SU-DHL-6 (cell line): Measurements from ENCODE around the gene NDUFB7.

Experiments used
- H2AFZ ChIP-seq: fragments of 200-600 bp; sonication (generic); 2 replicates; pipeline ENCODE4 v1.6.1; 2014; ENCODE audit warnings: low read depth, mild to moderate bottlenecking, moderate library complexity, mixed read lengths, antibody characterized with exemption, low read length; ENCODE audit not compliant: severe bottlenecking
- H3F3A ChIP-seq: fragments of 200-600 bp; shearing (Covaris generic); 2 replicates; pipeline ENCODE4 v1.6.0; 2016; ENCODE audit warnings: antibody characterized with exemption, mild to moderate bottlenecking; ENCODE audit not compliant: insufficient read depth
- H3K27ac ChIP-seq: fragments of 200-600 bp; sonication (generic); 2 replicates; pipeline ENCODE4 v1.5.1; 2016; ENCODE audit warnings: low read depth, mild to moderate bottlenecking, low read length, moderate library complexity, mixed read lengths
- H3K27me3 ChIP-seq: fragments of 200-600 bp; sonication (generic), shearing (Covaris generic); 2 replicates; pipeline ENCODE4 v1.6.0; 2014; ENCODE audit warnings: mild to moderate bottlenecking, low read length
- H3K36me3 ChIP-seq: fragments of 200-600 bp; sonication (generic); 2 replicates; pipeline ENCODE4 v1.6.1; 2014; ENCODE audit warnings: mild to moderate bottlenecking, low read length, mixed read lengths
- H3K4me2 ChIP-seq: fragments of 300-600, 200-600 bp; shearing (Covaris generic), sonication (generic); 2 replicates; pipeline ENCODE4 v1.6.0; 2014; ENCODE audit warnings: low read length, low read depth, mild to moderate bottlenecking; ENCODE audit not compliant: poor library complexity, severe bottlenecking
- H3K4me3 ChIP-seq: fragments of 200-600 bp; sonication (generic); 2 replicates; pipeline ENCODE4 v1.5.1; 2014; ENCODE audit warnings: antibody characterized with exemption, low read length, mild to moderate bottlenecking, mixed read lengths; ENCODE audit not compliant: insufficient read depth, poor library complexity, severe bottlenecking
- H3K79me2 ChIP-seq: fragments of 200-600 bp; sonication (generic); 2 replicates; pipeline ENCODE4 v1.6.1; 2014; ENCODE audit warnings: mild to moderate bottlenecking, low read length, moderate library complexity; ENCODE audit not compliant: insufficient read depth
- H3K9ac ChIP-seq: fragments of 200-600 bp; sonication (generic); 2 replicates; pipeline ENCODE4 v1.7.0; 2014; ENCODE audit warnings: mild to moderate bottlenecking, low read length
- H3K9me2 ChIP-seq: fragments of 200-600 bp; sonication (generic); replicated peaks from 2 replicates; pipeline ENCODE4 v1.6.1; 2014; ENCODE audit warnings: low read length; ENCODE audit not compliant: insufficient read depth
- H3K9me3 ChIP-seq: fragments of 200-600 bp; sonication (generic); 2 replicates; pipeline ENCODE4 v1.6.1; 2014; ENCODE audit warnings: low read length, mixed read lengths; ENCODE audit not compliant: insufficient read depth
- H4K20me1 ChIP-seq: fragments of 200-600 bp; sonication (generic); 2 replicates; pipeline ENCODE4 v1.6.1; 2014; ENCODE audit warnings: low read depth, mild to moderate bottlenecking, antibody characterized with exemption, low read length, moderate library complexity, mixed read lengths
- CTCF ChIP-seq: fragments of 200-600 bp; sonication (generic); IDR thresholded peaks from one replicate; pipeline ENCODE4 v1.5.1; 2017; ENCODE audit warnings: antibody characterized with exemption, mild to moderate bottlenecking, low read length, moderate library complexity; ENCODE audit not compliant: insufficient read depth, poor library complexity, severe bottlenecking
- EZH2phosphoT487 ChIP-seq: fragments of 200-600 bp; sonication (generic), shearing (Covaris generic); conservative IDR thresholded peaks from 2 replicates; pipeline ENCODE4 v1.6.1; 2018; ENCODE audit warnings: mild to moderate bottlenecking, antibody characterized with exemption, low read length, moderate library complexity, mixed read lengths

Gene NDUFB7

GRCh38 chr19:14526423-14526822 is 45.4 kb downstream of the NDUFB7 start:
- Histone ChIP-seq H3K4me2 (no peak overlapping the region), H3K9ac (no peak overlapping the region), H3K36me3 (no peaks in the 10 kb centered on the region), H3K79me2 (peaks cover 18% of the 10 kb centered on the region), H3K27ac (no peak overlapping the region), H3K9me3 (no peaks in the 10 kb centered on the region), H3K4me3 (no peak overlapping the region), H3F3A (peaks cover 5% of the 10 kb centered on the region; the same call in 1 of the 2 replicates), H3K27me3 (no peaks in the 10 kb centered on the region), H2AFZ (no peak overlapping the region), H4K20me1 (no peaks in the 10 kb centered on the region), H3K9me2 (no peaks in the 10 kb centered on the region)
- no peak for TF ChIP-seq CTCF
- no peak for TF ChIP-seq EZH2phosphoT487

DNA sequence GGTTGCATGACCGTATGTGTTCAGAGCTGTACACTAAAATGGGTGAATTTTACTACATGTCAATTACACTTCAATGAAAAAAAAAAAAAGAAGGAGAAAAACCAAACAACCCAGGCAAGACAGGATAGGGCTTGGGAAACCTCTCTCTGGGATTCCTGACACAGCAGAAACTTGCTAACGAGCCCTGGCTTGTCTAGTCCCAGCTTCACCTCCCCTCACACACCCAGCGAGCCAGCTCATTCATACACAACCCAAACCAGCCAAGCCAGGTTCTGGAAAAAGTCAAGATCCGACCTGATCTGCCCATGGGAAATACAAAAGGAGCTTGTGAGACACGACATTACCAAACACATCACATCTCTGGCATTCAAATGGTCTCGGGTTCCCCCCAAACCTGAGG is 46.1 kb downstream of the NDUFB7 start:
- H3K4me2 ChIP-seq, result no peak overlapping the region

GRCh38 chr19:14520543-14520942 is 51.3 kb downstream of the NDUFB7 start:
- no peak overlapping the region for H2AFZ ChIP-seq
- H3K4me3 ChIP-seq, result no peak overlapping the region
- H3K4me2 ChIP-seq, result no peak overlapping the region
- no peaks in the 10 kb centered on the region for H3K9me3 ChIP-seq
- H3K9ac ChIP-seq, result no peak overlapping the region
- H3K36me3 ChIP-seq, result no peaks in the 10 kb centered on the region
- no peak for TF ChIP-seq CTCF
- no peak for TF ChIP-seq EZH2phosphoT487
- H3K27ac ChIP-seq, result no peak overlapping the region
- 0 out of 2 replicates have a peak, but pooled peaks cover 6% of the 10 kb centered on the region for H4K20me1 ChIP-seq
- H3K9me2 ChIP-seq, result no peaks in the 10 kb centered on the region
- H3K79me2 ChIP-seq, result peaks cover 24% of the 10 kb centered on the region
- peaks cover 13% of the 10 kb centered on the region; the same call in 1 of the 2 replicates for H3F3A ChIP-seq
- no peaks in the 10 kb centered on the region for H3K27me3 ChIP-seq

More for the DNA sequence above, 46.1 kb downstream of the NDUFB7 start:
- Histone ChIP-seq H3K27ac (no peak overlapping the region), H3F3A (peaks cover 5% of the 10 kb centered on the region; the same call in 1 of the 2 replicates), H3K4me3 (no peak overlapping the region), H3K36me3 (no peaks in the 10 kb centered on the region), H3K27me3 (no peaks in the 10 kb centered on the region), H4K20me1 (no peaks in the 10 kb centered on the region), H3K9me2 (no peaks in the 10 kb centered on the region), H3K9me3 (no peaks in the 10 kb centered on the region), H3K9ac (no peak overlapping the region), H3K79me2 (peaks cover 11% of the 10 kb centered on the region), H2AFZ (no peak overlapping the region)
- TF ChIP-seq CTCF, result no peak
- no peak for TF ChIP-seq EZH2phosphoT487
